ACHN (cell line): Measurements from ENCODE around the gene STX4.

Experiments used
- DNase-seq: peaks from one replicate; pipeline ENCODE4 v3.0.0-alpha.2; 2015
- in situ Hi-C: cut with HindIII; loops from 2 replicates; pipeline ENCODE4 v1.10.0; 2017; ENCODE audit warnings: low sequenced_read_pairs, low pct_ligation_motif_present, low pct_unique_long_range_greater_than_20kb

The STX4 gene

DNA sequence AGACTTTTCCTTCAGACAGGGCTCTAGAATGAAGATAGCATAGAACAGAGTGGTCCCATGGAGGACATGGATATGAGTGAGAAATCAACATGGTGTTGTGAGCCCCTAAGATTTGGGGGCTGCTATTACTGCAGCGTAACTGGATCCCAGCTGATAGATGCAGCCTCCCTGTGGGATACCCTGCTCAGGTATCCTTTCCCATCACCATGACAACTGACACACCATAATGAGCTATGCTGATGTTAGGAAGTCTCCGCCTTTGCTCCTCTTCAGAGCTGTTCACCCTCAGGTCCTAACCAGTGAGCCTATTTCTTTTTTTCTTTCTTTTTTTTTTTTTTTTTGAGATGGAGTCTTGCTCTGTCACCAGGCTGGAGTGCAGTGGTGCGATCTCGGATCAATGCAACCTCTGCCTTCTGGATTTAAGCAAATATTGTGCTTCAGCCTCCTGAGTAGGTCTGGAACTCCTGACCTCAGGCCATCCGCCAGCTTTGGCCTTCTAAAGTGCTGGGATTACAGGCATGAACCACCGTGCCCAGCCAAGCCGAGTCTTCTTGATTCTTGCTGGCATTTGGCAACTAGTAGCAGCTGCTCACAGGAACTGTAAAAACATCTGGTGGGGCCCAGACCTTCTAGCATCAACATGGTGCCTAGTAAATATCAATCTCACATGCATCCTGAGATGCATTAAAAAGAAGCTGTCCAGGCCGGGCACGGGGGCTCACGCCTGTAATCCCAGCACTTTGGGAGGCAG, 17.1 kb downstream of the STX4 start:
- DNase-seq: no peak
- in situ Hi-C loops: no loop called here

DNA sequence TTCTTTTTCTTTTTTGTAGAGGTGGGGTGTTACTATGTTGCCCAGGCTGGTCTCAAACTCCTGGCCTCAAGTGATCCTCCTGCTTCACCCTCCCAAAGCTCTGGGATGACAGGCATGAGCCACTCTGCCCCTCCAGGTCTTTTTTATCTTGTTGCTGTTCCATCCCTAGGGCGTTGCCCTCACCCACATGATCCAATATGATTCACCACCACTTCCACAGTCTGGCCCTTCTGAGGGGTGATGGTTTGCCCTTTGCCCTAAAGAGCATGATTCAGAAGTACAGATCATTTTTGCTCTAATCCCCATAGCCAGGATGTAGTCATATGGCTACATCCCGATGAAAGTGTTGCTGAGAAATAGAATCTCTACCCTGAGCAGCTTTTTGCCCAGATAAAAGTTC, 18.8 kb downstream of the STX4 start:
- DNase-seq: peak; percentile 97

DNA sequence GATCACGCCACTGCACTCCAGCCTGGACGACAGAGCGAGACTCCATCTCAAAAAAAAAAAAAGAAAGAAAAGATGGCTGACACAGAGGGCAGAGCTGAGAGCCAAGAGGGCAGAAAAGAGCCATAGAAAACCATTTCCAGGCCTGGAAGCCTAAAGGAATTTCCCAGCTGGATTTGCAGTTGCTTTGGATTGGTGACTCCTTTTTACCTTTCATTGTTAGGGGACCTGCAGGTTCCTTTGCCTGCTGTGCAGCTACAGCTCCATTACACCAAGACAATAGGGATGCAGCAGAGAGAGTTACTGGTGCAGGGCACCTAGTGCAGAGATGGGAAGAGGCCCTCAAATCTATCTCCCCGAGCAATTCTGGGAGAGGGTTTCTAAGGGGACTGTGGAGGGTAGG, 22.3 kb downstream of the STX4 start:
- in situ Hi-C loops: no loop called here
- no peak for DNase-seq

More for the DNA sequence above, 18.8 kb downstream of the STX4 start:
- in situ Hi-C loops: no loop called here

DNA sequence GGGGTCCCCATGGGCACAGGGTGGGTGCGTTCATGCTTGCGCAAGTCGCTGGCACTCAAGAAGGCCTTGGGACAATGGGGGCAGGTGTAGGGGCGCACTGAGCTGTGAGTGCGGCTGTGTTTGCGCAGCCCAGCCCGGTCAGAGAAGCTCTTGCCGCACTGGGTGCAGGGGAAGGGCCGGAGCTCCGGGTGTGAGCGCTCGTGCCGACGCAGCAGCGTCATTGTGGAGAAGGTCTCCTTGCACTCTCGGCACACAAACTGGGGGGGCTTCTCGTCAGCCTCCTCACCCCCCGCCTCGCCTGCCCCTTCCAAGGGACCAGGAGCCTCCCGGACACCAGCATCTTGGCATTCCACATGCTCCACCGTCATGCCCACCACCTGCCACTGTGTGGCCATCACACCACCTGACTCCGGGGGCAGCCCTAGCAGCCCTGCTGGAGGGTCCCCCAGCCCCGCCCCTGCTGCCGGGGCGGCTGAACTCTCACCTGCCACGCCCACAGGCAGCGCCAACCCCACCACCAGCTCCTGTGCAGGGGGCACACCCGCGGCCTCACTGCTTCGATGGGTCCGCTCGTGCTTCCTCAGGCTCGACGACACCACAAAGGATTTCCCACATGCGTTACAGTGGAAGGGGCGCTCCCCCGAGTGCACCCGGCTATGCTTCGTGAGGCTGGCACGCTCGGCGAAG, 27.9 kb downstream of the STX4 start:
- in situ Hi-C loops: no loop called here
- DNase-seq: no peak

DNA sequence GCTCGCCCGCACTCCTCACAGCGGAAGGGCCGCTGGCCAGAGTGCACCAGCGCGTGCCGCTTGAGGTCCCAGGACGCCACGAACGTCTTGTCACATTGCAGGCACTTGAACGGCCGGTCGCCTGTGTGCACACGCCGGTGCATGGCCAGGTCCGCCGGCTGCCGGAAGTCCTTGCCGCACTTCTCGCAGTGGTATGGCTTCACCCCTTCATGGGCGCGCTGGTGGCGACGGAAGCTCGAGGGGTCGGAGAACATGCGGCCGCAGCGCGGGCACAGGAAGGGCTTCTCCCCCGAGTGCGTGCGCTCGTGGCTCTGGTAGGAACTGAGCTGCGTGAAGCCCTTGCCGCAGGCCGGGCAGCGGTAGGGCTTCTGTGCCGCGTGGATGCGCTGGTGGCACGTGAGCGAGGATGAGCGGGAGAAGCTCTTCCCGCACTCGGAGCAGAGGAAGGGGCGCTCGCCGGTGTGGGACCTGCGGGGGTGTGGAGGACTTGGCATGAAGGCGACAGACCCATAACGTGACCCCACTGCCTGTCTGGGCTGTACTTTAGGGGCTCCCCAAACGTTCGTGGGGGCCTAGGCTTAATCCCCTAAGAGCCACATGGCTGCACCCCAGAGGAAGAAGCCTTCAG, 28.6 kb downstream of the STX4 start:
- no peak for DNase-seq
- in situ Hi-C loops: no loop called here

DNA sequence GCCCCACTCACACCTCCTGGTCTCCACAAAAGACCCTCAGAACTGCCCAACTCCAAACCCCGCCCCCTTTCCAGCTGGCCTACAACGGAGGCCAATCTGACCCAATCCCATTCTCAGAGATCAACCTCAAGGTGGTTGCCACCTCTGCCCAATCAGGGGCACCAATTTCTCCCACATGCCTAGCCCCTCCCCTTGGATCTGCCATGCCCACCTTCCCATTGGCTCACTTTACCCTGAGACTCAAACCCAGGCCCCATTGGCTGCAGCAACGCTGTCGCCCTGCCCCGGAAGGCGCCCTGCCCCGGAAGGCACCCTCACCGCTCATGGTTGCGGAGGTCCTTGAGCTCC, 30.1 kb downstream of the STX4 start:
- in situ Hi-C loops: no loop called here
- DNase-seq: no peak

DNA sequence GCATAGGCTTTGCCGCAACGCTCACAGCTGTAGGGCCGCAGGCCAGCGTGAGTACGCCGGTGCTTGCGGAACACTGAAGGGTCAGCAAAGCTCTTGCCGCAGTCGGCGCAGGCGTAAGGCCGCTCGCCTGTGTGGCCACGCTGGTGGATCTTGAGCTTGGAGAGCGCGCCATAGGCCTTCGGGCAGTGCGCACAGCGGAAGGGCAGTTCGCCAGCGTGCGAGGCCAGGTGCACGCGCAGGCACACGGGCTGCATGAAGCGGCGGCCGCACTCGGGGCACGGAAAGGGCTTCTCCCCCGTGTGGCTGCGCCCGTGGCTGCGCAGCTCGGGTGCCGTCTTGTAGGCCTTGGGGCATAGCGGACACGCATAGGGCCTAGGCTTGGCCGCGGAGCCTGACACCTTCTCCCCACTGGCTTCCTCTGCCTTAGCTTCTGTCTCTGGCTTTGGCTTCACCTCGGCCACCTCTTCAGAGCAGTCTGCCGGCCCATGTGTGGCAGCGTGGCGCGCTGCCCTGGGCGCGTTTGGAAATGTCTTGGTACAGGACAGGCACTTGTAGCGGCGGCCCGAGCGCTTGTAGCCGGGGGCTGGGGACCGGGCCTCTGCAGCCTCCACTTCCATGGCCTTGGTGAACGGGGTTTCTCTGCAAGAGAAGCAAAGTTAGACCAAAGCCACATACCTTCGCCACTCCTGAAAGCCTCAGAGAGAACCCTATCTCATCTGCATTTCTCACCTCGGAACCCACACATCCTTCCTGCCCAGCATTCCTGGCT, 30.7 kb downstream of the STX4 start:
- in situ Hi-C loops: no loop called here
- no peak for DNase-seq

DNA sequence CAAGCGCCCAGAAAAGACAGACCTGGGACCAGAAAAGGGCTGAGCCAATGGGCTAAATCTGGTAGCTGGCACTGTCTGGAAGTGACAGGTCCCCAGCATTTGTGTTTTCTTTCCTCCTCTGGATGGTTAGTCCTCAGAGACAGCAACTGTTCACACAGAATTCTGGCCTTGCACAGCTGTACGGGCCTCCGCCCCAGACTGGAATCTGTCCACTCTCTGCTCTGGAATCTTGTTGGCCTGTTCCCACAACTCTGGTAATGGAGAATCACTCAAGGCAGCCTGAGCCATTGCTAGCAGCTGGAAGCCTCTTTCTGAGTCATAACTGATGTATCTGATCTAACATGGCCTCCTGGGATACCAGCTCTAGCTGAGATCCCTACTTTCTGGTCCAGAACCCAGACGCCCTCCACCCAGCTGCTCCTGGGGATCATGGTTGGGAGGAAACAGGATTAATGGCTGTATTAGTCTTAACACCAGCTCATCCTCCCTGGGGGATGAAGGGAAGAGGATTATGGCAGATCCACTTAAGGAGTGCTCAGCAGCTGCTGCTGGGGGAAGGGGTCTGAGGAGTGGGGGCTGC, 31.6 kb downstream of the STX4 start:
- DNase-seq: peak; percentile 77

DNA sequence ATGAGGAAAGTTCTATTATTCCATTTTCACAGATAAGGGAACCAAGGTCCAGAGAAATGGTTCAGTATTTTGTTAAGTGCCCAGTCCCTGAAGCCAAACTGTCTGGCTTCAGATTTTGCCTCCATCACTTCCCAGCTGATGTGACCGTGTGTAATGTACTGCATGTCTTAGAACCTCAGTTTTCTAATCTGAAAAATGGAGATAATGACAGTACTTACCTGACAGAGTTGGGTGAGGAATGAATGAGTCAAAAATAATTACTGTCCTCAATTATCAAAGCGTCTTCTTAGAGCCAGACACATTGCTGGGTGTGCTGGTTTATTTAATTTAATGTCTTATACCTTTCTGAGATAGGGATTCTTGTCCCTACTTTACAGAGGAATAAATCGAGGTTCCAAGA, 34.0 kb downstream of the STX4 start:
- in situ Hi-C loops: no loop called here
- DNase-seq: no peak

More for the DNA sequence above, 31.6 kb downstream of the STX4 start:
- in situ Hi-C loops: no loop called here

DNA sequence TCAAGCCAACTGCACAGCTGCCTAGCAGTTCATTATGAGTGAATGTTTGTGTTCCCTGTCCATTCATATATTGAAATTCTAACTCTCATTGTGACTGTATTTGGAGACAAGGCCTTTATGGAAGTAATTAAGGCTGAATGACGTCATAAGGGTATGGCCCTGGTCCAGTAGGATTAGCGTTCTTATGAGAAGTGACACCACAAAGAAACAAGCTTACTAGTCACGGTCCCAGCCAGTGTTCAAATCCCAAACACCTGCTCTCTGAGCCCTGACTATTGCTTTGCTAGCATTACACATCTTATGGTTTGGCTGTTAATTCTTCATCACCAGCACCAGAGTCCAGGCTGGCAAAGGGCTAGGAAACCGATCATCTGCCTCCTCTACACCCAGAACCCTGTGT, 38.5 kb downstream of the STX4 start:
- no peak for DNase-seq
- in situ Hi-C loops: no loop called here

DNA sequence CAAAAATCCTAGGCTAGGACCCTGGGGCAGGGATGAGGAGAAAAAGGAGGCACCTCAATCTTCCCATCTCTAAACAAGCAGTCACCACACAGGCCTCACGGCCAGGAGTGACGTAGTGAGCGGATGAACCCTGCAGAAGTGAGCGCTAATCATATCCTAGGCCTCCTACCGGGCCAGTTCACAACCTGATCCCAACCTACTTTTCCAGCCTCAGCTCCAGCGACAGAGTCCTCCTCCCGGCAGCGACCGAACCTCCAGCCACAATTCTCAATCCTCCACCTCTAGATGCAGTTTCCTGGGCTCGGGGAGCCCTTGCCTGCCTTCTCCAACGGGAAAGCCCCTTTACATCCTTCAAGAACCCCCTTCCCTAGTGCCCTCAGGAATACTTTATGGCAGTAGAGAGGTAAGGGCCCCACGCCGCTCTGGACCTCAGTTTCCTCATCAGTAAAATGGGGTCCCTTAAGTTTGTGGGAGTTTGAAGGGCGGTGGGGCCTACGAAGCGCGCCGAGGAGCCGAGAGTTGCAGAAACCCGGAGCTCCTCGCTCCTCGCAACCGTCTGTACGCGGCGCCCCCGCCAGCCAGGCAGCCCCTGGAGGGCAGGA, 39.3 kb downstream of the STX4 start:
- peak; percentile 35 for DNase-seq
- in situ Hi-C loops: no loop called here

DNA sequence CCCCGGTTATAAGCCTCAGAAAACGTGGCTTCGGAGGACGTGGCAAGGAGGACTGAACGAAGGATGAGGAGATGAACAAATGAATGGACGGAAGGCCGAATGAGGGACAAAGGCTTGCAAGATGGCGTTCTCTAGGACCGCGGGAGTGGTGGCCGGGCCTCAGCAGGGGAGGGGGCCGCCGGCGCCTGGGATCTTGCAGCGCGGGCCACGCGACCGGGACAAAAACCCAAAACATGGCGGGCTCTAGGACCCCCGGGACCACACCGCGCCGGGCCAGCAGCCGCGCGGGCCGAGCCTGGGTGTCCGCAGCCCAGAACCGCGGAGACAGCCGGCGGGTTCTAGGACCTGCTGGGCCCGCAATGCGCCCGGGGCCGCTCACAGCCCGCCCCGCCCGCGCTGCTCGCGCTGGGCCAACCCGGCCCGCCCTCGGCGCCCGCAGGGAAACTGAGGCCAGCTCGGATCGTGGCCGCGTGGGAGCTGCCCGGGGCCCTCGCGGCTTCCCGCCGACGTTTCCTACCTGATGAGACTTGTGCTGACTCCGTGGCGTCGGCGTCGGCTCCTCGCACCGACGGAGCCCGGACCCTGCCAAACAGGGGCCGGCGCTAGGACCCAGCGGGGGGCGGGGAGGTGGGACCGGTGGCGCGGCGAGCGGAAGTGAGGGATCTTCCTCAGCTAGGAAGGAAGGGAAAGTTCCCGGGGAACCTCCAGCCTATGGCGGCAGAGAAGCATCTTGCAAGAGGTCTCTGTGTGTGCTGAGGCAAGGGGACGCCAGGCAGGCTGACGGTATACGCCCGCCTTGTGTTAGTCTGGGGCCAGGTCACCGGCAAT, 40.0 kb downstream of the STX4 start:
- DNase-seq: peak; percentile 94
- in situ Hi-C loops: no loop called here

DNA sequence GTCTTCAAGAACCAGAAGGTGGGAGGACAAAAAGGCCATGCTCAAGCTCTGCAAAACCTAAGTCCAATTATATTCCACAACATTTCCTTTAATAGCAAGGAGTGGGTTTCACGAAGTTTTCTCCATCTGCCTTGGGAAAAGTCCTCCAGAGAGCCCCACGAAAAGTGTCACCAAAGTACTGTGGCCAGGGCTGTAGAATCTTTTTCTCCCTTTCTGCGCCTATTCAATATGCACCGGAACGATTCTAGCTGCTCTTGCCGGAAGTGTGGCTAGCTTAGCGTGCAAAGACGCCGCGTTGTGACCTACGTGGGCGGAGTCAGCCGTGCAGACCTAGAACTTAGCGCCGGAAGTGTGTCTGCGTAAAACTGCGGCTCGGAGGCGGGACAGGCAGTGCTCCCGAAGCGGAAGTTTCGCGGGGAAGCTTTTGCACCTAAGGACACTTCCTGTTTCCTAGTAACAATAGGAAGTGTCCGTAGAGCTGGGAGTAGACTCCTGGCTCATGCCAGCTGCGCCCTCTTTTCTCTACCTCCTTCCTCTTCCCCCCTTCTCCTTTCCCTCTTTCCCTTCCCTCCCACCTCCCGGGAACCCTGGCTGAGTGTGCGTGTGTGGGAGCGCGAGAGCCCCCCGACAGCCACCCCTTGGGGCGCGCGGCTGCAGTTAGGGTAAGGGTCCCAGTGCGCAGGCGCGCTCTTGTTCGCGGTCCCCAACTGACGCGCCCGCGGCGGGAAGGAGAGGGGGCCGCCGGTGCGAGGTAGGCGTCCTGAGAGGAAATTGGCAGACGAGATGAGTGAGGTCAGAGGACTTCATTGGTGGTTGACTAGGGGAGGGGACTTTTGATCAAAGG, 40.8 kb downstream of the STX4 start, which contains the start of the genes ZNF646 and ZNF668:
TSS of gene ZNF646 (plus strand) at position 453 of the 844 bp plus-strand sequence. CDS start 1,903 bp downstream, outside the sequence.
TSS of gene ZNF668 (minus strand) at position 271 of the 844 bp plus-strand sequence. CDS start 9,781 bp downstream, outside the sequence.
- in situ Hi-C loops: no loop called here
- peak; percentile 100 for DNase-seq

DNA sequence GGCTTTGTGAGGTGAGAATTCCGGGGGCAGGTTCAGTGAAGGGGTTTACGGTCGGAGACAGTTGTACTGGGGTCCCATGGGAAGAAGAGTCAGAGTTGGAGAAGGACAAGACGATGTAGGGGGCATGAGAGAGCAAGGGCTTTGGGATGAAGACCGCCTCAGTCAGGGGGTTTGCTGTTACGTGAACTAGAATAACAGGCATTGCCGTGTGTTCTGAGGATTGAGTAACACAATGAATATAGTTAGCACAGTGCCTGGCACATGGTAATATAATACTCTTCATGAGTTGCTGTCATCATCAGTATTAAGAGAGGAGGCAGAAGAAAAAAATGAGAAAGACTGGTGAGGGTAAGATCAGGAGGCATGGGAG, 41.4 kb downstream of the STX4 start:
- in situ Hi-C loops: no loop called here
- no peak for DNase-seq

DNA sequence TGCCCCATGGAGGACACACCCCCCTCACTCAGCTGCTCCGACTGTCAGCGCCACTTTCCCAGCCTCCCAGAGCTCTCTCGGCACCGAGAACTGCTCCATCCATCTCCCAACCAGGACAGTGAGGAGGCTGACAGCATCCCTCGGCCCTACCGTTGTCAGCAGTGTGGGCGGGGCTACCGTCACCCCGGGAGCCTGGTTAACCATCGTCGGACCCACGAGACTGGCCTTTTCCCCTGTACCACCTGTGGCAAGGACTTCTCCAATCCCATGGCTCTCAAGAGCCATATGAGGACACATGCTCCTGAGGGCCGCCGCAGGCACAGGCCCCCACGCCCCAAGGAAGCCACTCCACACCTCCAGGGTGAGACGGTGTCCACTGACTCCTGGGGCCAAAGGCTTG, 43.0 kb downstream of the STX4 start:
- no peak for DNase-seq
- in situ Hi-C loops: no loop called here

DNA sequence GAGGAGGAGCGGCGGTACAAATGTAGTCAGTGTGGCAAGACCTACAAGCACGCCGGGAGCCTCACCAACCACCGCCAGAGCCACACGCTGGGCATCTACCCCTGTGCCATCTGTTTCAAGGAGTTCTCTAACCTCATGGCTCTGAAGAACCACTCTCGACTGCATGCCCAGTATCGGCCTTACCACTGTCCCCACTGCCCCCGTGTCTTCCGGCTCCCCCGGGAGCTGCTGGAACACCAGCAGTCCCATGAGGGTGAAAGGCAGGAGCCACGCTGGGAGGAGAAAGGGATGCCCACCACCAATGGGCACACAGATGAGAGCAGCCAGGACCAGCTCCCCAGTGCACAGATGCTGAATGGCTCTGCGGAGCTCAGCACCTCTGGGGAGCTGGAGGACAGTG, 43.7 kb downstream of the STX4 start:
- DNase-seq: no peak
- in situ Hi-C loops: no loop called here
